Limb (tissue), 2 donors: ENCODE data around the gene CST8.
A peak's percentile ranks its signal among the peaks of the same experiment; 100 is the strongest.
"Not testable (repeated sequence)": the region's sequence is repeated elsewhere in the genome, so short reads cannot be mapped to it uniquely, and the experiment has no call there.

Experiments
- DNase-seq, 2 donors: peaks; one replicate each; pipeline ENCODE4 v3.0.0-alpha.2; 2016; ENCODE audit errors: extremely low spot score in 2 of 2

The CST8 gene, protein sequence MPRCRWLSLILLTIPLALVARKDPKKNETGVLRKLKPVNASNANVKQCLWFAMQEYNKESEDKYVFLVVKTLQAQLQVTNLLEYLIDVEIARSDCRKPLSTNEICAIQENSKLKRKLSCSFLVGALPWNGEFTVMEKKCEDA

GRCh38 chr20:23490817-23491216 lies at the start of gene CST8:
TSS of gene CST8 (plus strand) at chr20:23491117. CDS start at chr20:23491668, 551 bp downstream.
- DNase-seq, result no peak

DNA sequence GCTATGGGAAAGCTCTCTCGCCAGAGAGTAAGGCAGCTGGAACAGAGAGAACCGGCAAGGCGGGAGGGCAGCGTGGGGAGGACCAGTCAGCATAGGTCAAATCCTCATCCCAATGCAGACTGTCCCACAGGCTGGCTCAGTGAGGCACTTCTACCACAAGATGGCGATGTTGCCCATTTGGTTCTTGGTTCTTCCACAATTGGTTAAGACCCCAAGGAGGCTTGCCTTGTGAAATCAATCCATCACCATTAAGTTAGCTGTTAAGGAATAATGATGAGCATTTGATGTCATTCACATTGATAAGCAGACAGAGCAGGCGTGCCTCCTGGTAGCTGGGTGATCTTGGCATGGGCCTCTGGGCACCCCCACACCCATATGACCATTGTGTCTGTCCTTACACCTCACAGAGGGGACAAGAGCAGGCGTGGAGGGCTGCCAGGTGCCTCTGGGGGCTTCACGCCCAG lies 49.0 kb upstream of the CST8 start:
- DNase-seq, result peak; percentile 73 to 81

DNA sequence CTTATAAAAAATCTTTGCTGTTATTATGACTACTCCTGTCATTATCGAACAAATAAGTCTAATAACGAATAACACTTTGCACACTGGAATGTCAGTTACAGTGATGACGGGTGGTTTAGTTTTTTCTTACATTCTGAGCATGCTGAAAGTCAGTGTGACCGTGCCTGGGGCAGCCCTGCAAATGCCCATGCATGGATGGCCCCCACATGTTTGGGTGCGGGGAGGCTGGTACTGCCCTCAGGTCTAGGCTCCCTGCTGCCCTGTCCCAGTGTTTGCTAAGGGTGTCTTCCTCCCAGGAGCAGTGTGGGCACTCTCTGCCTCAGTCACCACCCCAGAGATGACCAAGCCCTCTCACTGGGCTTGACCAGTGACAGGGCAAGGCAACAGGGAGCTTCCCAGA lies 48.5 kb upstream of the CST8 start:
- DNase-seq, result no peak

DNA sequence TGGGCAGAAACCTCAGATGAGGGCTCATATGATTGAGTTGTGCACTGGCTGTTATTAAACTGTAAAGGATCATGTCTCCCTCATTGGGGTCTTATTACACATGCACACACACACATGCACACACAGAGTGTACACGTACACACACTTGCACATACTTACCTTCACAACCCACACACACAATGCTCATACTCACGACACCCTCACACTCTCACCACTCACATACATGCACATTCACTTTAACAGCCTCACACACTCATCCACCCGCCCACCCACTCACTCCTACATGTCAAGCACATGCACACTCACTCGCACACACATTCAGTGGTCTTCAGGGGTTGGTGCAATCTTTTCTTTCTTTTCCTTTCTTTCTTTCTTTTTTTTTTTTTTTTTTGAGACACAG lies 46.1 kb upstream of the CST8 start:
- DNase-seq, result no peak

- DNase-seq, result no peak
Observed at GRCh38 chr20:23445596-23446217, 45.2 kb upstream of the CST8 start.

DNA sequence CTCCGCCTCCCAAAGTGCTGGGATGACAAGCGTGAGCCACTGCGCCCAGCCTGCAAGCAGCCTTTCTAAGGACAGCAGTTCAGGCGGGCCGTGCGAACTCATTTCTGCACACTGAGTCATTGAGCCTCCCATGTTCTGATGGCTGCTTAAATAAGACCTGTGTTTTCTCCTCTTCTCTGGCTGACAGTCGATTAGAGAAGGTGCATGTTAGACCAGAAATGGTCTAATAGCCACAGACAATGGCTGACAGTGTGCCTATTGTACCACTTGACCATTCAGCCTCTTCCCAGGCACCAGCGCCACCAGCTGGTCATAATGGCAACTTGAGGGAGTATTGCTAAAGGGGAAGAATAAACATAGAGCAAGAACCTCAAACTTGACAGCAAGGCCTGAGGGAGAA lies 44.4 kb upstream of the CST8 start:
- no peak for DNase-seq

GRCh38 chr20:23448167-23448566 lies 42.8 kb upstream of the CST8 start:
- no peak for DNase-seq

- DNase-seq, result no peak
Observed at GRCh38 chr20:23449421-23449820, 41.5 kb upstream of the CST8 start.

DNA sequence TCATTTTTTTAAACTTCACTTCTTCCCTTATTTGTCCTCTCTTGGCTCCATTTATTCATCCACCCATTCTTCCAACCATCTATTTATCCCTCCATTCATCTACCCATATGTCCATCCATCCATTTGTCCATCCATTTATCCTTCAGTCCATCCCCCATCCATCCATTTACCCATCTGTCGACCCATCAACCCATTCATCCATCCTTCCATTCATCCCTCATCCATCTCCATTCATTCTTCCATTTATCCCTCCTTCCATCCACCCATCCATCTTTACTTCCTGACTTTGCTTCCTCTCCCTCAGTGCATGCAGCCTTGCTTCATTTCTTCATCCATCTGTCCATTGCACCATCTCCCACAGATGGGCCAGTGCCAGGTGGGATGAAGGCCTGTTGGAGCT lies 40.0 kb upstream of the CST8 start:
- no peak for DNase-seq

GRCh38 chr20:23451956-23452487 lies 38.9 kb upstream of the CST8 start:
- no peak for DNase-seq

DNA sequence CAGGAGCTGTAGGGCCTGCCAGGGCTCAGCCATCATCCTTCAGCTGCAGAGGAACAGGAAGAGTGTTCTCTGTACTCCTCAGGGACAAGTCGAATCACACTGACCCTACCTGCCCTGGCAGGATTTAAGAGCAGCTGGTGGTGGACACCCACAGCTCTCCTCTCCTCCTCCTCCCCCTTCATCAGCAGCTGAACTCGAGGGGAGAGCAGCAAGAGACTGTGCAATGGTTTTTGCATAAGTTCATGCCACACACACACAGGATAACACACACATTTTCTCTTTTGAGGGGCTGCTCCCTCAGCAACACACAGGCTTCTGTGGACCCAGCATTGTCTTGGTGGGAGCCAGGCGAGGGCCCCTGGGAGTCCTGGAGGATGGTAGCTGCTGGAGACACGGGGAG lies 38.1 kb upstream of the CST8 start, which contains the start of gene CST11:
Gene CST11, minus strand, starts transcription at position 101 of the 400 bp plus-strand sequence. Its CDS starts 65 bp downstream, at position 36.
- DNase-seq, result no peak

DNA sequence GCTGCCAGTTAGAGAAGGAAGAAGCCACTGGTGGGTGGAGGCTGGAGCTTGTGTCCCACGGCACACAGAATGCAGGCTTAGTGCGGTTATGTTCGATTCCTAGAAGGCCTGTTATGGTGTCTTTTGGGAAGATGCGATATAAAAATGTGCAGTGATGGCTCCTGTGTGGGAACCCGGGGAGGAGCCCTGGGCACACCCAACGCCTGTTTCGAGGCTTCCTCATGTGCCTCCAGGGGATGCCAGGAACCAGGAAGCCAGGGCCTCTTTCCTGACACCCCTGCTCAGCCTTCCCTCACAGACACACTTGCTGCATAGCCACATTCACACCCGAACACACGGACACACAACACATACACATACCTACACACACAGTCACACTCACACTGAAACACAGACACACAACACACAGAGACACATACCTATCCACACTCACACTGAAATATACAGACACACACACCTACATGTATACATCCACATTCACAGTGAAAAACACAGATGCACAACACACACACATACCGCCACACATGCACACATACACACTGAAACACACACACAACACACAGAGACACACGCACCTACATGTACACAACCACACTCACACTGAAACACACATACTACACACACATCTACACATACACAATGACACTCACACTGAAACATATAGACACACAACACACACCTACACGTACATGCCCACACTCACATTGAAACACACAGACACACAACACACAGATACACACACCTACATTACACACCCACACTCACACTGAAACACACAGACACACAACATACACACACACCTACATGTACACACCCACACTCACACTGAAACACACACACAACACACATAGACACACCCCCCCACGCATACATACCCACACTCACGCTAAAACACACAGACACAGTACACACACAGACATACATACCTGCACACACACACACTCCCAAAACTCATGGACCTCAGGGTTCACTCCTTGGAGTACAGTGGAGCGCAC lies 37.1 kb upstream of the CST8 start:
- DNase-seq, result no peak

DNA sequence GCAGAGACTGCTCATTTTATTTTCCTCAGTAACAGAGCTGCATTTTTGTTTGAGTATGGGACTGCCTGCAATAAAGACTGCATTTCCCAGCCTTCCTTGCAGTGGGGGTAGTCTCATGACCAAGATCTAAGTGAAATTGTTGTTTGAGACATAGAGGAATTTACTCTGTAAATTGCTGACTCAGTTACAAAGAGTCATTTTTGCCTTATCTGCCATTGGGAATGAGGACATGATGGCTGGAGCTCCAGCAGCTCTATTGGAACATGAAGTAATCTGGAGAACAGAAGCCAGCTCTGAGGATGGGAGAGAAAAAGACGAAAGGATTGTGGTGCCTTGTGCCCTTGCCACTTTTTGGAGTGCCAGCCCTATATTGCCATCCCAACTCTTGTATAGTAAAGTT lies 36.1 kb upstream of the CST8 start:
- no peak for DNase-seq

DNA sequence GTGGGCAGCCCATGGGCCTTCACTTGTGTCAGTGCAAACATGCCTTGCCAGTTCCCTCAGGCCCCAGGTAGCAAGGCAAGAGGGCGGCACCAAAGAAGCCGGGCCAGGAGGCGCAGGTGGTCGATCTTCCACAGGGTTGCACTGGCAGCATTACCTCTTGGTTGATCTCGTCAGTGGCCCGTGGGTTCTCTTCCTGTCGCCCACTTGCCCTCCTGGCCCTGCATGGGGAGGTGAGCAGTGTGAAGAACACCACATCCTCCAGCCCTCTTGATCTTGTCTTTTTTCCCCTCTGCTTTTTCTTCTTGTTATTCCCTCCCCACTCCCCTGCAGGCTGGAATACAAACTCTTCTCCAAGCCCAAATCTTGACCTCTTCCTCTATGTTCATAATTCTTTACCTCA lies 35.3 kb upstream of the CST8 start:
- DNase-seq, result no peak

DNA sequence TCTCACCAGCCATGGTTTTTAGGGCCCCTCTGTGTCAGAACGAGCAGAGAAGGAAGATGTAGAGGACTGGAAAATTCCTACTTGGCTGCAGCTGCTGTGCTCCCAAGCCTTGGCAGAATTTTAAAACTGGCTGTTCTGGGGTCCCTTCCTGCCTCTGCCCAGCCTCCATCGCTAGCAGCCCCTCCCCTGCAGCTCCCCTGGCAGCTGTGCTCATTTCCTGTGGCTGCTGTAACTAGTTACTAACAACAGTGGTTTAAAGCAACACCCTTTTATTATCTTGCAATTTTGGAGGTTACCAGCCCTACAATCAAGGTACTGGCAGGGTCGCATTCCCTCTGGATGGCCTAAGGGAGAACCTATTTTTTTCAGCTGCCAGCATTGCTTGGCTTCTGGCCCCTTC lies 34.5 kb upstream of the CST8 start:
- DNase-seq, result peak in 1 of 2 donors; percentile 14

DNA sequence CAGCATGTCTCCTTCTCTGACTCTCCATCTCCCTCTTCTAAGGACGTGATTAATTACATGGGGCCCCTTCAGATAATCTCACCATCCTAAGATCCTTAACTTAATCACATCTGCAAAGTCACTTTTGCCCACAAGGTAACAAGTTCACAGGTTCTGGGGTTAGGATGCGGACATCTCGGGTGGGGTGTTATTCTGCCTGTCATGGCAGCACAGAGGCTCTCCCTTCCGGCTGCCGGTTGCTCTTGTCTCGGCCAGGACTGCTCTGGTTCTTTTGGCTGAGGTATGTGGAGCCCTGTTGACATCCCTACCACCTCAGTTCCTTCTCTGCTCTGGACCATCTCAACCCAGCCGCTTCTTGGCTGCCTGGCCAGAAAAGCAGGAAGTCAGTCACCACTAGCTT lies 34.0 kb upstream of the CST8 start:
- no peak for DNase-seq

DNA sequence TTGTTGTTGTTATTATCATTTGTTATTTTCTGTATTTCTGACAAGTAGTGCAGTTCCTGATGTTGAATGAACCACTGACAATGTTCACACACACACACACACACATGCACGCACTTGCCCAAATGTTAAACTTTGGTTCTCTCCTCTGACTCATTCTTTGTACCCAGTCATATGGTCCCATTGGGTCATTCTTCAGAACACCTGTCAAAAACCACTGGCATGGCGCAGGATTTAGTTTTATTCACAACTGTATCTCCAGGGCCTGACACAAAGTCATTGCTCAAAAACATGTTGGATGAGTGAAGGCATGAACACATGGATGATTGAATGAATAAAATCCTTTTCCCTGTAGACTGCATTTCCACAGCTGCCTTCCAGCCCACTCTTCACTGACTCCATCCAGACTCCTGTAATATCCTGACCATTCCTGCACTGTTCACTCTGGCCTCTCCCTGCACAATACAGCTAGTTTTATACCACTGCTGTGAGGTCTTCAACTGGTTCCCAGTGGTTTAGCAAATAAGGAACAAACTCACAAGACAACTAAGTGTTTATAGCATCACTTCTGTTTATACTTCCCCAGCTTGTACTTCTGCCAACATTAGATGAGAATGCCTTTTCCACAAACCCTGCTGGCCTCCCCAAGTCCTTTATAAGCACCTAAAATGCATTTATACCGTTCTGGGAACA lies 31.3 kb upstream of the CST8 start:
- DNase-seq, result no peak

- no peak for DNase-seq
Observed at GRCh38 chr20:23461180-23461579, 29.7 kb upstream of the CST8 start.

DNA sequence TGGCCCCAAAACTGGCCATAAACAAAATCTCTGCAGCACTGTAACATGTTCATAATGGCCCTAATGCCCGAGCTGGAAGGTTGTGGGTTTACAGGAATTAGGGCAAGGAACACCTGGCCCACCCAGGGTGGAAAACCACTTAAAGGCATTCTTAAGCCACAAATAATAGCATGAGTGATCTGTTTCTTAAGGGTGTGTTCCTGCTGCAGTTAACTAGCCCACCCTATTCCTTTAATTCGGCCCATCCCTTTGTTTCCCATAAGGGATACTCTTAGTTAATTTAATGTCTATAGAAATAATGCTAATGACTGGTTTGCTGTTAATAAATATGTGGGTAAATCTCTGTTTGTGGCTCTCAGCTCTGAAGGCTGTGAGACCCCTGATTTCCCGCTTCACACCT lies 24.0 kb upstream of the CST8 start:
- not testable (repeated sequence) for DNase-seq

DNA sequence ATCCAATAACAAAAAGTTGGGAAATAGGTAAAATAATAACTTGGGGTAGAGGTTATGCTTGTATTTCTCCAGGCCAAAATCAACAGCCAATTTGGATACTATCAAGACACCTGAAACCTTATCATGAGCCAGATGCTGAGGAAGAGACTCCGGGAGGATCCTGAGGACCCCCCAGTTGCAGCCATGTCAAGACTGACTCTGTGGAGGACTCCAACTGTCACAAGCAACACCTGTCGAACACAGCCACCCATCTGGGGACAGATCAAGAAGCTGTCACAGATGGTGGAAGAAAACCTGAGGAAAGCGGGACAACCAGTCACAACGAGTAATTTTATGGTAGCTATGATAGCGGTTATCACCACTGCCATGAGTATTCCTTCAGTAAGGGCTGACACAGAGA lies 18.6 kb upstream of the CST8 start:
- DNase-seq, result not testable (repeated sequence)

GRCh38 chr20:23473293-23473692 lies 17.6 kb upstream of the CST8 start:
- DNase-seq, result not testable (repeated sequence)
